Epithelial cell of proximal tubule (primary cell): ENCODE data around the gene ESF1. TPM values are rescaled to one million over a fixed set of nuclear protein-coding genes. Genes with fewer than 3 reads are reported as not detected.
"Not testable (repeated sequence)": the region's sequence is repeated elsewhere in the genome, so short reads cannot be mapped to it uniquely, and the experiment has no call there.

ENCODE experiments used
- DNase-seq: peaks from one replicate; pipeline ENCODE4 v3.0.0-alpha.2; 2011; ENCODE audit warnings: low read depth
- H3K4me3 ChIP-seq: 2 replicates; pipeline ENCODE4 v1.5.1; 2011; ENCODE audit warnings: low read depth, mild to moderate bottlenecking, low read length
- CTCF ChIP-seq: conservative IDR thresholded peaks from 2 replicates; pipeline ENCODE4 v1.5.1; 2012; ENCODE audit warnings: low read depth, mild to moderate bottlenecking, low read length
- total RNA-seq: library from RNA; depleted of rRNA; stranded (reverse); fragments of >200 nt; gene quantifications from 2 replicates; pipeline ENCODE4 v1.2.3, GENCODE V29; 2015

The ESF1 gene
- total RNA-seq, 1 donor from 2014 or later: 13.4 TPM

DNA sequence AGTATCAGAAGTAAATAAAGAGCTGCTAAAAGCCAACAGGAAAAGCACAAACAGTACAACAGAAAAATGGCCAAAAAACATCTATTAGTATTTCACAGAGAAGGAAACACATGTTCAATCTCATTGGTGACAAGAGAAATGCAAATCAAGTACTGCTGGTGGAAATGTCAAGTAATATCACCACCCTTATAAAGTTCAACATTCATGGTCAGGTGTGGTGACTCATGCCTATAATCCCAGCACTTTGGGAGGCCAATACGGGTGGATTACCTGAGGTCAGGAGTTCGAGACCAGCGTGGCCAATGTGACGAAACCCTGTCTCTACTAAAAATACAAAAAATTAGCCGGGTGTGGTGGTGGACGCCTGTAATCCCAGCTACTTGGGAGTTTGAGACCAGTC, 42.8 kb downstream of the ESF1 start:
- TF ChIP-seq CTCF: no peak

GRCh38 chr20:13739731-13740649, 44.7 kb downstream of the ESF1 start:
- TF ChIP-seq CTCF: no peak
- H3K4me3 ChIP-seq: no peak overlapping the region
- DNase-seq: no peak

More for the DNA sequence above, 42.8 kb downstream of the ESF1 start:
- no peak for DNase-seq
- no peak overlapping the region for H3K4me3 ChIP-seq

DNA sequence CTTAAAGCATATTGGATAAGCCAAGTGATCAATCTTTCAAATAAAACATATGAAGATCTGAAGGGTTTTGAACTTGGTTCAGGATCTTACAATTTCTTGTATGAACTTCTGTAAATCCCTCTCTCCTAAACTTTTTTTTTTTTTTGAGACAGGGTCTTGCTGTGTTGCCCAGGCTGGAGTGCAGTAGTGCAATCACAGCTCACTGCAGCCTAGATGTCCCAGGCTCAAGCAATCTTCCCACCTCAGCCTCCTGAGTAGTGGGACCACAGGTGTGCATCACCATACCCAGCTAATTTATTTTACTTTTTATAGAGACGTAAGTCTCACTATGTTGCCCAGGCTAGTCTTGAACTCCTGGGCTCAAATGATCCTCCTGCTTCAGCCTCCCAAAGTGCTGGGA, 46.5 kb downstream of the ESF1 start:
- not testable (repeated sequence) for DNase-seq, H3K4me3 ChIP-seq

GRCh38 chr20:13736436-13737191, 48.1 kb downstream of the ESF1 start:
- TF ChIP-seq CTCF: no peak
- no peak overlapping the region for H3K4me3 ChIP-seq
- DNase-seq: no peak

GRCh38 chr20:13735826-13736225, 48.9 kb downstream of the ESF1 start:
- H3K4me3 ChIP-seq: no peak overlapping the region
- TF ChIP-seq CTCF: no peak
- no peak for DNase-seq

GRCh38 chr20:13723011-13723410, 61.7 kb downstream of the ESF1 start:
- no peak for DNase-seq
- TF ChIP-seq CTCF: no peak
- no peak overlapping the region for H3K4me3 ChIP-seq

- TF ChIP-seq CTCF: no peak
- no peak for DNase-seq
- H3K4me3 ChIP-seq: no peak overlapping the region
Observed at GRCh38 chr20:13718171-13718570, 66.5 kb downstream of the ESF1 start.
